ENCODE results near the gene PSMA7.

Gene PSMA7

DNA sequence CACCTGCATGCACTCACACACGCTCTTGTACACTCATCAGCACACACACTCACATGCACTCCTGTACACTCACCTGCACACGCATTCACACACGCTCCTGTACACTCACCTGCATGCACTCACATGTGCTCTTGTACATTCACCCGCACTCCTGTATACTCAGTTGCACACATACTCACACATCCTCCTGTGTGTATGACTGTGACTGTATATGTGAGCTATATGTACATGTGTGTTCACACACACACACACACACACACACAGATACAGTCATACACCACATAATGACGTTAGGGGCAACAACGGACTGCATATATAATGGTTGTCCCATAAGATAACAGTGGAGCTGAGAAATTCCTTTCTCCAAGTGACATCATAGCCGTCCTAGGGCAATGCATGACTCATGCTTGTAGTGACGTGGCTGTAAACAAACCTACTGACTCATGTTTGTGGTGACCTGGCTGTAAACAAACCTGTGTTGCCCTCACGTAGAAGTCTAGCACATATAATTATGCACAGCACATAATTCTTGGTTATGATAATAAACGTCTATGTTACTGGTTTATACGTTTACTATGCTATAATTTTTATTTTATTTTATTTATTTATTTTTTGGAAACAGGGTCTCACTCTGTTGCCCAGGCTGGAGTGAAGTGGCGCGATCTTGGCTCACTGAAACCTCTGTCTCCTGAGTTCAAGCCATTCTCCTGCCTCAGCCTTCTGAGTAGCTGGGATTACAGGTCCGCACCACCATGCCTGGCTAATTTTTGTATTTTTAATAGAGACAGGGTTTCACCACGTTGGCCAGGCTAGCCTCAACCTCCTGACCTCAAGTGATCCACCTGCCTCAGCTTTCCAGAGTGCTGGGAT lies 54.7 kb downstream of the PSMA7 start:
- TF ChIP-seq, protein P1, sequence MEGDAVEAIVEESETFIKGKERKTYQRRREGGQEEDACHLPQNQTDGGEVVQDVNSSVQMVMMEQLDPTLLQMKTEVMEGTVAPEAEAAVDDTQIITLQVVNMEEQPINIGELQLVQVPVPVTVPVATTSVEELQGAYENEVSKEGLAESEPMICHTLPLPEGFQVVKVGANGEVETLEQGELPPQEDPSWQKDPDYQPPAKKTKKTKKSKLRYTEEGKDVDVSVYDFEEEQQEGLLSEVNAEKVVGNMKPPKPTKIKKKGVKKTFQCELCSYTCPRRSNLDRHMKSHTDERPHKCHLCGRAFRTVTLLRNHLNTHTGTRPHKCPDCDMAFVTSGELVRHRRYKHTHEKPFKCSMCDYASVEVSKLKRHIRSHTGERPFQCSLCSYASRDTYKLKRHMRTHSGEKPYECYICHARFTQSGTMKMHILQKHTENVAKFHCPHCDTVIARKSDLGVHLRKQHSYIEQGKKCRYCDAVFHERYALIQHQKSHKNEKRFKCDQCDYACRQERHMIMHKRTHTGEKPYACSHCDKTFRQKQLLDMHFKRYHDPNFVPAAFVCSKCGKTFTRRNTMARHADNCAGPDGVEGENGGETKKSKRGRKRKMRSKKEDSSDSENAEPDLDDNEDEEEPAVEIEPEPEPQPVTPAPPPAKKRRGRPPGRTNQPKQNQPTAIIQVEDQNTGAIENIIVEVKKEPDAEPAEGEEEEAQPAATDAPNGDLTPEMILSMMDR (IDR thresholded peaks at IDR 0.05; ENCODE audit: insufficient read depth, low read depth, low read length, missing control alignments): no peak
- peak; percentile 94 for DNase-seq (ENCODE audit: low read depth)
- no peak overlapping the region for H3K4me3 ChIP-seq (ENCODE audit: low read length)

DNA sequence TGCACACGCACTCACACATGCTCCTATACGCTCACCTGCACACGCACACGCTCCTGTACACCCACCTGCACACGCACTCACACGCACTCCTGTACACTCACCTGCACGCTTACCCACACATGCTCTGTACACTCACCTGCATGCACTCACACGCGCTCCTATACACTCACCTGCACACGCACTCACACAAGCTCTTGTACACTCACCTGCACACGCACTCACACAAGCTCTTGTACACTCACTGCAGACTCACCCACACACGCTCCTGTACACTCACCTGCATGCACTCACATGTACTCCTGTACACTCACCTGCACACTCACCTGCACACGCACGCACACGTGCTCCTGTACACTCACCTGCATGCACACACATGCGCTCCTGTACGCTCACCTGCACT lies 55.6 kb downstream of the PSMA7 start:
- no peak for DNase-seq (ENCODE audit: low read depth)
- no peak overlapping the region for H3K4me3 ChIP-seq (ENCODE audit: low read length)
- TF ChIP-seq, protein P1 (IDR thresholded peaks at IDR 0.05; ENCODE audit: insufficient read depth, low read depth, low read length, missing control alignments): no peak

DNA sequence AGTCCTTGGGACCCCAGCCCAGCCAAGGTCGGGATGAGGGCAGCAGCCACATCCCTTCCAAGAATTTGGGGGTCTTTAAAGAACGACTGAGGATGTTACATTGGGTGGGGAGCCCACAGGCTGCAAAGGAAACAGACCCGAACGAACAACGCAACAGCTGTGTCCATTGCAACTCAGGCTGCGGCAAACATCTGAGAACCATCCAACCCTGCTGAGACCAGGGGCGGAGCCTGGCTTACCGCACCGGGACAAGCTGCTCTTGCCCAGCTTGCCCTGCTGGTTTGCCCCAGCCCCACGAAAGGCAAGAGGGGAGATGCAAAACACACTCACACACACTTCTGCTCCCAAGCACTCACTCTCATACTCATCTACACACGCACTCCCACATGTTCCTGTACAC lies 56.0 kb downstream of the PSMA7 start:
- TF ChIP-seq, protein P1 (IDR thresholded peaks at IDR 0.05; ENCODE audit: insufficient read depth, low read depth, low read length, missing control alignments): no peak
- no peak overlapping the region for H3K4me3 ChIP-seq (ENCODE audit: low read length)
- no peak for DNase-seq (ENCODE audit: low read depth)

Data from epithelial cell of esophagus (primary cell).